OCI-LY7 (cell line): ENCODE measurements around the gene CKAP2L. TPM values are rescaled to one million over a fixed set of nuclear protein-coding genes. Genes with fewer than 3 reads are reported as not detected.

ENCODE experiments used
- BruUV-seq: library from RNA; stranded (reverse); fragments of 400-500 nt; replicated peaks from 2 replicates; lab custom pipeline; 2021; lab: Mats Ljungman, UMichigan
- CTCF ChIA-PET: fragments of 300-600 bp; sonication (Branson Sonifier 250); formaldehyde crosslinking; loops from one replicate; lab custom pipeline; 2022; ENCODE audit warnings: antibody characterized with exemption; ENCODE audit not compliant: unreplicated experiment; lab: Charles Lee
- POLR2A ChIA-PET: fragments of 300-600 bp; sonication (Branson Sonifier 250); formaldehyde crosslinking; loops from one replicate; lab custom pipeline; 2022; ENCODE audit warnings: antibody characterized with exemption; lab: Charles Lee
- DNase-seq: peaks from one replicate; pipeline ENCODE4 v3.0.0-alpha.2; 2015; ENCODE audit warnings: low spot score
- H2AFZ ChIP-seq: fragments of 200-600 bp; sonication (generic), shearing (Covaris generic); 2 replicates; pipeline ENCODE4 v1.6.1; 2014; ENCODE audit warnings: mild to moderate bottlenecking, antibody characterized with exemption, low read length, moderate library complexity
- H3K27ac ChIP-seq: fragments of 200-600 bp; sonication (generic); 2 replicates; pipeline ENCODE4 v1.5.1; 2014; ENCODE audit warnings: mixed run types, low read depth, mild to moderate bottlenecking, moderate library complexity, low read length, inconsistent platforms; ENCODE audit not compliant: poor library complexity, severe bottlenecking
- H3K36me3 ChIP-seq: fragments of 200-600 bp; sonication (generic); 2 replicates; pipeline ENCODE4 v1.6.1; 2014; ENCODE audit warnings: mild to moderate bottlenecking, antibody characterized with exemption, low read length, moderate library complexity, mixed read lengths; ENCODE audit not compliant: insufficient read depth
- H3K4me1 ChIP-seq: fragments of 200-600 bp; sonication (generic); 2 replicates; pipeline ENCODE4 v1.5.1; 2014; ENCODE audit warnings: mild to moderate bottlenecking, low read length; ENCODE audit not compliant: insufficient read depth, poor library complexity, severe bottlenecking
- H3K4me2 ChIP-seq: fragments of 200-600 bp; sonication (generic); 2 replicates; pipeline ENCODE4 v1.6.1; 2014; ENCODE audit warnings: mild to moderate bottlenecking, low read length
- H3K4me3 ChIP-seq: fragments of 200-600 bp; sonication (generic); 2 replicates; pipeline ENCODE4 v1.5.1; 2014; ENCODE audit warnings: mild to moderate bottlenecking, low read depth, low read length; ENCODE audit not compliant: poor library complexity, severe bottlenecking
- H3K79me2 ChIP-seq: fragments of 200-600 bp; sonication (generic); 2 replicates; pipeline ENCODE4 v1.6.1; 2016; ENCODE audit warnings: low read depth, mild to moderate bottlenecking, low read length, moderate library complexity, mixed read lengths; ENCODE audit not compliant: insufficient read depth
- H3K9me2 ChIP-seq: fragments of 200-600 bp; sonication (generic); 2 replicates; pipeline ENCODE4 v1.6.1; 2016; ENCODE audit warnings: mild to moderate bottlenecking, low read length, mixed read lengths; ENCODE audit not compliant: insufficient read depth
- H3K9me3 ChIP-seq: fragments of 200-600 bp; sonication (generic); 2 replicates; pipeline ENCODE4 v1.6.1; 2014; ENCODE audit warnings: mild to moderate bottlenecking, mixed run types, low read length, mixed read lengths
- H4K20me1 ChIP-seq: fragments of 200-600 bp; sonication (generic); 2 replicates; pipeline ENCODE4 v1.6.1; 2014; ENCODE audit warnings: mild to moderate bottlenecking, antibody characterized with exemption, low read length, moderate library complexity, mixed read lengths; ENCODE audit not compliant: insufficient read depth
- CTCF ChIP-seq: fragments of 200-600 bp; sonication (generic); conservative IDR thresholded peaks from 2 replicates; pipeline ENCODE4 v1.5.1; 2014; ENCODE audit warnings: mild to moderate bottlenecking, antibody characterized with exemption, low read length, moderate library complexity, mixed read lengths
- EZH2phosphoT487 ChIP-seq: fragments of 200-600 bp; sonication (generic); IDR thresholded peaks from 2 replicates; pipeline ENCODE4 v1.6.1; 2018; ENCODE audit warnings: low read depth, borderline replicate concordance, mild to moderate bottlenecking, mixed run types, antibody characterized with exemption, low read length, moderate library complexity, mixed read lengths
- intact Hi-C: fragments of 100-400 bp; cut with micrococcal nuclease; formaldehyde crosslinking; loops from one replicate; pipeline ENCODE4 v1.10.0; 2022; ENCODE audit not compliant: unreplicated experiment
- total RNA-seq, 2 experiments: library from RNA; depleted of rRNA in 1 of 2; stranded (reverse); fragments of >200 nt in 1 of 2; shearing (Covaris generic) in 1 of 2; gene quantifications; 2 replicates each; pipeline ENCODE4 v1.2.3, GENCODE V29; 2014 to 2022

The CKAP2L gene
- total RNA-seq, 2 experiments from 2014 or later: 31.8 to 61.8 TPM

GRCh38 chr2:112752667-112753066 lies 11.7 kb downstream of the CKAP2L start:
- no peaks in the 10 kb centered on the region for H3K9me2 ChIP-seq
- peaks cover 100% of the 10 kb centered on the region for H3K36me3 ChIP-seq
- DNase-seq: no peak
- peaks cover 7% of the 10 kb centered on the region for H3K4me1 ChIP-seq
- ChIA-PET POLR2A (interaction anchor here (0.7 to 1.9 kb wide), 4 partner anchors 8 to 178 kb away, joined by 3 to 9 read pairs (median 4); no protein-coding TSS in a partner anchor), CTCF (no interaction called here)
- H3K9me3 ChIP-seq: 0 out of 2 replicates have a peak, but pooled peaks cover 4% of the 10 kb centered on the region
- no peak overlapping the region for H3K27ac ChIP-seq
- no peak overlapping the region for H3K4me3 ChIP-seq
- peaks cover 37% of the 10 kb centered on the region; the same call in 1 of the 2 replicates for H3K79me2 ChIP-seq
- TF ChIP-seq EZH2phosphoT487 (no peak), CTCF (no peak)
- intact Hi-C loops: no loop called here
- no peak overlapping the region for H3K4me2 ChIP-seq
- BruUV-seq: no TSS peak
- no peak overlapping the region for H2AFZ ChIP-seq
- peaks cover 11% of the 10 kb centered on the region; the same call in 1 of the 2 replicates for H4K20me1 ChIP-seq

- Histone ChIP-seq H3K79me2 (peaks cover 41% of the 10 kb centered on the region; the same call in 1 of the 2 replicates), H2AFZ (no peak overlapping the region), H3K4me2 (no peak overlapping the region), H3K9me3 (0 out of 2 replicates have a peak, but pooled peaks cover 4% of the 10 kb centered on the region), H3K9me2 (no peaks in the 10 kb centered on the region), H3K27ac (no peak overlapping the region), H3K4me3 (no peak overlapping the region), H4K20me1 (peaks cover 12% of the 10 kb centered on the region; the same call in 1 of the 2 replicates), H3K36me3 (peaks cover 100% of the 10 kb centered on the region), H3K4me1 (peaks cover 7% of the 10 kb centered on the region)
- no peak for DNase-seq
- CTCF ChIA-PET: interaction anchor here (4.0 kb wide), 1 partner anchor 134 kb away, joined by 19 read pairs; no protein-coding TSS in a partner anchor
- BruUV-seq: no TSS peak
- POLR2A ChIA-PET: interaction anchor here (0.8 to 1.9 kb wide), 3 partner anchors 9 to 11 kb away, joined by 3 to 9 read pairs (median 3); no protein-coding TSS in a partner anchor
- intact Hi-C loops: no loop called here
- TF ChIP-seq EZH2phosphoT487: no peak
- no peak for TF ChIP-seq CTCF
Observed at GRCh38 chr2:112751451-112752197, 12.8 kb downstream of the CKAP2L start.

GRCh38 chr2:112750560-112750843 lies 13.9 kb downstream of the CKAP2L start:
- Histone ChIP-seq H3K9me3 (0 out of 2 replicates have a peak, but pooled peaks cover 4% of the 10 kb centered on the region), H3K4me2 (no peak overlapping the region), H3K4me1 (peaks cover 7% of the 10 kb centered on the region), H4K20me1 (peaks cover 12% of the 10 kb centered on the region; the same call in 1 of the 2 replicates), H3K4me3 (no peak overlapping the region), H3K9me2 (no peaks in the 10 kb centered on the region), H3K27ac (no peak overlapping the region), H2AFZ (no peak overlapping the region), H3K36me3 (peaks cover 100% of the 10 kb centered on the region), H3K79me2 (peaks cover 47% of the 10 kb centered on the region; the same call in 1 of the 2 replicates)
- no peak for DNase-seq
- TF ChIP-seq EZH2phosphoT487: no peak
- no peak for TF ChIP-seq CTCF
- intact Hi-C loops: no loop called here
- CTCF ChIA-PET: interaction anchor here (1.5 to 4.0 kb wide), 2 partner anchors 67 to 135 kb away, joined by 3 to 19 read pairs; no protein-coding TSS in a partner anchor
- POLR2A ChIA-PET: interaction anchor here (0.6 to 1.9 kb wide), 3 partner anchors 9 to 440 kb away, joined by 3 to 9 read pairs (median 3); no protein-coding TSS in a partner anchor
- BruUV-seq: TSS peak; percentile 23
